Fibroblast of pulmonary artery (primary cell): ENCODE results near the gene ERBB4.
"Not testable (repeated sequence)": the region's sequence is repeated elsewhere in the genome, so short reads cannot be mapped to it uniquely, and the experiment has no call there.

ENCODE experiments used
- DNase-seq: peaks from one replicate; pipeline ENCODE4 v3.0.0-alpha.2; 2010; ENCODE audit warnings: low read depth
- H3K4me3 ChIP-seq: replicated peaks from 2 replicates; pipeline ENCODE4 v1.5.1; 2011; ENCODE audit warnings: low read depth, mild to moderate bottlenecking, control low read depth, low read length, moderate library complexity
- CTCF ChIP-seq: IDR thresholded peaks from 2 replicates; pipeline ENCODE4 v1.5.1; 2011; ENCODE audit warnings: mild to moderate bottlenecking, control low read depth, low read length, inconsistent platforms; ENCODE audit errors: missing control alignments

Gene ERBB4

GRCh38 chr2:211724933-211725332 is 813.7 kb downstream of the ERBB4 start:
- H3K4me3 ChIP-seq, result no peak overlapping the region
- no peak for TF ChIP-seq CTCF
- DNase-seq, result no peak

GRCh38 chr2:211723398-211723797 is 815.2 kb downstream of the ERBB4 start:
- TF ChIP-seq CTCF, result no peak
- DNase-seq, result no peak
- no peak overlapping the region for H3K4me3 ChIP-seq

DNA sequence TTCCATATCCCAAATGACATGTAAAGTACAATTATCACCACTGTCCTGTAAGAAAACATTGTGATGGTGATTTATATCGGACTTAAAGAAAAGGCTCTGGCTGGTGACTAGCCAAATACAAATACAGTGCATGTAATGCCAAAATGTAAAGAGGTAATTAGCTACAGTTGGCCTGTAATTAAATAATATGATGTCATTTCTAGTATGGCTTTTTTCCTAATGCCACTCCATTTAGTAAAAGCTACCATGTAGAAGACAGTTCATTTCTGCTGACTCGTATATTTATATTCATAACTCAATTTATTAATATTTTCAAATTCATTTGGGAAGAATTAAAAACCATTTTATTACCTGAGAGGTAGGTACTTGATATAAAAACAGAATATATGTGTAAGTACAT is 815.7 kb downstream of the ERBB4 start:
- DNase-seq, result no peak
- TF ChIP-seq CTCF, result no peak

GRCh38 chr2:211721874-211722273 is 816.7 kb downstream of the ERBB4 start:
- H3K4me3 ChIP-seq, DNase-seq: not testable (repeated sequence)

More for the DNA sequence above, 815.7 kb downstream of the ERBB4 start:
- no peak overlapping the region for H3K4me3 ChIP-seq

DNA sequence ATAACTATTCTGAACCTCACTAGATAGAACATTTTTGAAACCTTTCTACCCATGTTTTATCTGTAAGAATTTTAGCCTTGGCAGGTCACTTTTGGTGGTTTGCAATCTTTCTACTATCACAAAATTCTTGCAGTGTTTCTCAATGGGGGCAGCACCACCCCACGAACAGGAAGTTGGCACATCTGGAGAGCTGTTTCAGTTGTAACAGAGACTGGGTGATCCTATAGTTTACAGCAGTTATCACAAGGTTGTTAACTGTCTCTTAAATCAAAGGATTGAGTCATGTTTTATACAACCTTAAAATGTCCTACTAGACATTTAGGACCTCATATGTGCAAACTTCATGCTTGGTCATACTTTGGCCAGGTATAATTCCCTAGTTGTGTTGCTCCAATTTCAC is 829.2 kb downstream of the ERBB4 start:
- no peak for TF ChIP-seq CTCF
- no peak overlapping the region for H3K4me3 ChIP-seq
- DNase-seq, result no peak

DNA sequence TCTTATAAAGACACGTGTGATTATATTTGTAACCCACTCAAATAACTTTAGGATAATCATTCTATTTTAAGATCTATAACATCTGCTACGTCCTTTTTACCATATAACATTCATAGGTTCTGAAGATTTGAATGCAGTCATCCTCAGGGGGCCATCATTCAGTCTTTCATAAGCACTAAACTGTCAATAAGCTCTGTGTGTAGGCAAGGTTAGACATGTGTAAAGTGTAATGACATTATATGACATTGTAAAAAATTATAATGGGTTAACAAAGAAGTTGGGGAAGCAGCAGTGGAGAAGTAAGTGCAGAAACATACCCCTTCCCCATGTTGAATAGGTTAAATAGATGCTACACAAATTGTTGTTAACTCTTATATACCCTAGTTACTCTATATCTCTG is 845.9 kb downstream of the ERBB4 start:
- no peak overlapping the region for H3K4me3 ChIP-seq
- TF ChIP-seq CTCF, result no peak
- DNase-seq, result no peak

GRCh38 chr2:211690736-211691135 is 847.9 kb downstream of the ERBB4 start:
- H3K4me3 ChIP-seq, result no peak overlapping the region
- DNase-seq, result no peak
- TF ChIP-seq CTCF, result no peak

DNA sequence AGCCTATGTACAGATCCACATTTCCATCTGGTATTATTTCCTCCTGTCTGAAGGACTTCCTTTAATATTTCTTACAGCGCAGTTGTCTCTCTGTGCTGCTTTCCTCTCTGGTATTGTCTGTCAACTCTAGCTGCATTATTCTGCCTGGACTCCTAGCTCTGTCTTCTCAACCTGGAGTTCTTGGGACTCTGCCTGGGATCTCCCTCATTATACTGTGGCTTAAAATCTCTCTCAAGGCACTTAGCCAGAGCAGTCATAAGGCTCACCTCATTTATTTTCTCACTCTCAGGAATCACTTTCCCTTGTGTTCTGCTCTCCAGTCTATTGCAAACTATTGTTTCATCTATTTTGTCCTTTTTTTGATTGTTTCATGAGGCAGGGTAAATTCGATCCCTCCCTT is 850.4 kb downstream of the ERBB4 start:
- no peak for DNase-seq
- no peak for TF ChIP-seq CTCF
- H3K4me3 ChIP-seq, result no peak overlapping the region
